Stimulated activated CD4-positive, alpha-beta T cell treated with anti-CD3 and anti-CD28 coated beads, Interleukin-12 subunit alpha, Interleukin-12 subunit beta, amount 100 ng/mL, for 4 hours (primary cell): ENCODE measurements around the gene CARD10.
"Not testable (repeated sequence)": the region's sequence is repeated elsewhere in the genome, so short reads cannot be mapped to it uniquely, and the experiment has no call there.

Experiments used
- DNase-seq: peaks from one replicate; pipeline ENCODE4 v3.0.0-alpha.2; 2020

Gene CARD10

DNA sequence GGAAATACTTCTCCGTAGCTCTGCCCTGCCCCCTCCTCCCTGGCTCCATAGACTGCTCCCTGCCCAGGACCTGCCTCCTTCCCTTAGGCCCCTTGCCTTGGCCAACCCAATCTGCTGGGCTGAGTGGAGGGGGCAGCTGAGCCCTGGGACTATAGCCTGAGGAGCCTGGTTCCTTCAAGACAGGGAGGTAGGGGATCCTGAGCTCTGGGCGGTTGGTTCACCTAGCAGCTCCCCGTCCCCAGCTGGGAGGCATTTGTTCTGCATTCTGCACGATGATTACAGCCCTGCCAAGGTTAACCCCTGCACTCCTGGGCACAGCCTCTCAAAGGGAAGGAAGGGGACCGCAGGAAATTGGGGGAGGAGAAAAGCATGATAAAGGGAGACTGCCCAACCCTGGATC lies 37.5 kb upstream of the CARD10 start:
- no peak for DNase-seq

- DNase-seq, result no peak
Measured at GRCh38 chr22:37555029-37555428, 35.8 kb upstream of the CARD10 start.

GRCh38 chr22:37553725-37554124 lies 34.5 kb upstream of the CARD10 start:
- no peak for DNase-seq

DNA sequence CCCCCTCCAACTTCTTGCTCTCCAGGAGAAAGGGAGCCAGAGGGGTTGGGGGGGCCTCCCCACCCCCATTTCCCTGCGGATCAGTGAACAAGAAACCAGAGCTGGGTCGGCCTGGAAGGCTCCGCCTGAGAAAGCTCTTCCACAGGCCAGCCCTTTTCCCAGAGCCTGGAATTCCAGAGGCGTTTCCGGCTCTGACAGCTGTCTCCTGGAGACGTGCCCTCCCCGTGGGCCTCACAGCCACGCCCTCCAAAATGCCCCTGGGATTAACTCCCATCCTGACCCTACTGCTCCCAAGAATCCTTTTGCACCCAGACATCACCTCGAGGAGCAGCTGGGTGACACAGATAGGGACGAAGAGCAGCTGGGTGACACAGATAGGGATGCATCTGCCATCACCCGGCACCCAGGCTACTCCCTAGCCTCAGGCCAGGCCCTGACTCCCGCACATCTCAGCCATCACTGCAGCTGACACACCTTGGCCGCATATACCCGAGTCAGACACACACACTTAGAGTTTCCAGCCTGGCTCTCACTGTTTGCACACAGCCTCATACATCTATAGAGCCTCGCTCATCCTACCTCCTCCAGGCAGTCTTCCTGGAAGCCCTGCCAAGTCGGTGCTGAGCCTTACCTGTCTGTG lies 33.4 kb upstream of the CARD10 start:
- DNase-seq, result no peak

DNA sequence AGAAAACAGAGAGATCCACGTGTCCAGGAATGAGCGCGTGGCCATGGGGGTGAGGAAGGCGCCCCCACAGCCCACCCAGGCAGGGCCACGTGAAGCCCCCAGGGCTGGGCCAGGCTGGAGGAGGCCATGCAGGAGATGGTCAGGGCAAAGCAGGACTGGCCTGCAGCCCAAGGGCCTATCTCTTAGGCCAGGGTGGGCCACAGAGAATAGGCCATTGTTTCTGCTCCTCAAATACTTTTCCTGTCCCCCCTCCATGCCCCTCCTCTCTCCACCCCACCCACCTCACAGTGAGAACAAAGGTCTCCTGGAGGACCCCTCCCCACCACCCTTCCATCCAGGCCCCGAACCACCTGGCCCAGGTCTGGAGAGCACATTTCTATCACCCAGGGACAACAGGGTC lies 32.8 kb upstream of the CARD10 start:
- DNase-seq, result no peak

DNA sequence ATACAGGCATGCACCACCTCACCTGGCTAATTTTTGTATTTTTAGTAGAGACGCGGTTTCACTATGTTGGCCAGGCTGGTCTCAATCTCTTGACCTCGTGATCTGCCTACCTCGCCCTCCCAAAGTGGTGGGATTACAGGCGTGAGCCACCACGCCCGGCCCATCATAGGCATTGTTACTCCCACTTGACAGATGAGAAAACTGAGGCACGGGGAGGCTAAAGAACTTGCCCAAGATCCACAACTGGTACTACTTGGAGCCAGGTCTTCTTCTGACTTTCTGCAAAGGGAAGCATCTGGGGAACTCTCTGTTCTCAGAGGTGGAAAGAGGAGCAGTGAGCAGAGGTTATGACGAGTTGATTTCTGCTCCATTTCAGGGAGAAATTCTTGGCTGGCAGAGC lies 31.7 kb upstream of the CARD10 start:
- DNase-seq, result not testable (repeated sequence)

GRCh38 chr22:37549704-37550059 lies 30.5 kb upstream of the CARD10 start:
- no peak for DNase-seq

DNA sequence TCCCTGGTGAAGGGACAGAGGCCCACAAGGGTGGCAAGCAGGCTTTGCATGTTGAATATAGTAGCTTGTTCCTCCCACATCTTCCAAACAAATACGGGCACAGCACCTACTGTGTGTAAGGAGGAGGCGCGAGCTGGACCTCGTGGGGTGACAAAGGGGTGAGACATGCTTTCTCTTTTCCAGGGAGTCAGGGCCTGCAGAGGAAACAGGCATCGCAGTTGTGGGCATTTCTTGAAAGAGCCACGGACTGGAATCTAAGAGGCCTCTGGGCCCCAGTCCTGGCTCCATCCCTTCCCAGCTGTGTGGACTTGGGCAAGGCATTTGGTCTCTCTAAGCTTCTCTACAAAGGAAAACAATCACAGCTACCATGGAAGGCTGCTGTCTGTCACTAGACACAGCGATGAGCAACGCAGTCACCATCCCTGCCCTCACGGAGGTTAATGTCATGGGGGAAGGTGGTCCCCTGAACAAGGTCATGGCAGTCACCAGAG lies 28.1 kb upstream of the CARD10 start:
- DNase-seq, result no peak

GRCh38 chr22:37546437-37547250 lies 27.4 kb upstream of the CARD10 start:
- DNase-seq, result no peak

DNA sequence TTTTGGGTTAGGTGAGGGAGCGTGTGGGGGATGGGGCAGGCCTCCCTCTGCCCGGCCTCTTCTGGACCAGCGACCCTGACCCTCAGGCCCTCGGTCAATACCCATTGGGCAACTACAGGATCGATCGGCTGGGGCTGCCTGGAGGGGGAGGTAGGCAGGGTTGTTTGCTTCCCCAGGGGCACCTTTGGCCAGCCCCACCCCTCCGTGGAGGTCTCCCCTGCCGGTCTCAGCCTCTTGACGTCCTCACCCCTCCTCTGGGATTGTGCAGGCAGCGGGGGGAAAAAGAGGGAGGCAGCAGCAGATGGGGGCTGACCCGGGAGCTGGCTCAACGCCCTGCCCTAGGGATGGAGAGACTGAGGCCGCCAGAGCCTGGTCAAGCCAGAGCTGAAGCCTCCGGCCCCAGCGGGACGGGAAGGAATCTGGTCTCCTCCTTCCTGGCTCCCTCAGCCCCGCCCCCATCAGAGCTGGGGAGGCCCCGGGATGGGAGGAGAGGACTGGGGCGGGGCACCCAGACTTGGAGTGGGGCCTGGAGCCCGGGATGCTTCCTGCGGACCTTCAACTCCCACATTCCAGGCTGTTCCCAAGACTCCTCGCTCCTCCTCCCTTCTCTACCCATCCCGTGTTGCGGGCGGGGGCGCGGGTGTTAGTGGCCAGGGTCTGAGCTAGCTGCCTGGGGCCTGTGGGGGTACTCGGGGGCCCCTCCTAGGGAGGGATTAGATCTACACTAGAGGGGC lies 26.7 kb upstream of the CARD10 start:
- no peak for DNase-seq

DNA sequence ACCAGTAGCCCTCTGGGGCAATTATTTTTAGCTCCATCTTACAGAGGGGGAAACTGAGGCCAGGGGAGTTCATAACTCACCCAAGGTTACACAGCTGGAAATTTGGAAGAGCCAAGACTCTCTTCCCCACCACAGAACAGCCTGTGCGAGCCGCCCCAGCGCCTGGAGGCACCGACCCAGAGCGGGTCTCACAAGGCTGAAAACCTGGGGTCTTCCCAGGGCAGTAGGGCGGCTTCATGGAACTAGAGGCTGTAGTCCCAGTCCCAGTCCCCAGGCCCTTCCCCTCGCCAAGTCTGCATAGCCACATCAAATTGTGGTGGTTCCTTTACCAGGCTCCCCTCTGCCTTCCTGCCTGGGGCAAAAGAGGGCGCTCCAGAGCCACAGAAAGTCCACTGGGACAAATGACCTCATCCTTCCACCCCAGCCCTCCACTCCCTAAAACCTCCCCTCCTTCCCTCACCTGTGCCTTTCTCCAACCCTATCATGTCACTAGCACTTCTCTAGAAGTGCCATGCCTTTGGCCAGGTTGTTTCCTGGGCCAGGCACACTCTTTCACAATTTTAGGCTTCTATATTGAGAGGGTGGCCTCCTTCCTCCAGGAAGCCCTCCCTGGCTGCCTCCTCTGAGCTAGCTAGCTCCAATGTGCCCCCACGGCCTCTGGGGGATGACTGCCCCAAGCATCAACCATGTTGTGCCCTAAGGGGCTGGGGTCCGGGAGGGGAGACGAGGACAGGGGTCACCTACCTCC lies 25.9 kb upstream of the CARD10 start:
- DNase-seq, result peak; percentile 42

- DNase-seq, result no peak
Measured at GRCh38 chr22:37542959-37543358, 23.7 kb upstream of the CARD10 start.

DNA sequence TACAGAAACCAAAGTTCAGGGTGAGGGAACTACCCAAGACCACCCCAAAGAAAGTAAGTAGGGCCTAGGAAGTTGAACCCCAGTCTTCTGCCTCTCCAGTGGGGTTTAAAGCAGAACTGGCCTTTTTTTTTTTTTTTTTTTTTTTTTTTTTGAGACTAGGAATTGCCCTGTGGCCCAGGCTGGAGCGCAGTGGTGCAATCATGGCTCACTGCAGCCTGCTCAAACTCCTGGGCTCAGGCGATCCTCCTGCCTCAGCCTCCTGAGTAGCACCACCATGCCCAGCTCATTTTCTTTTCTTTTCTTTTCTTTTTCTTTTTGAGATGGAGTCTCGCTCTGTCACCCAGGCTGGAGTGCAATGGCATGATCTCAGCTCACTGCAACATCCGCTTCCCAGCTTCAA lies 23.2 kb upstream of the CARD10 start:
- not testable (repeated sequence) for DNase-seq

DNA sequence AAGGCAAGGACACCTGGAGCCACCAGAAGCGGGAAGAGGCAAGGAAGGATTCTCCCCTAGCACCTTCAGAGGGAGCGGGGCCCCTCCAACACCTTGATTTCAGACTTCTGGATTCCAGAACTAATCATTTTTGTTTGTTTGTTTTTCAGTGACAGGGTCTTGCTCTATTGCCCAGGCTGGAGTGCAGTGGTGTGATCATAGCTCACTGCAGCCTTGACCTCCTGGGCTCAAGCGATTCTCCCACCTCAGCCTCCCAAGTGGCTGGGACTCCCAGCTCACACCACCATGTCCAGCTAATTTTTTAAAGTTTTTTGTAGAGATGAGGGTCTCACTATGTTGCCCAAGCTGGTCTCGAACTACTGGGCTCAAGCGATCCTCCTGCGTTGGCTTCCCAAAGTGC lies 20.6 kb upstream of the CARD10 start:
- DNase-seq, result not testable (repeated sequence)

DNA sequence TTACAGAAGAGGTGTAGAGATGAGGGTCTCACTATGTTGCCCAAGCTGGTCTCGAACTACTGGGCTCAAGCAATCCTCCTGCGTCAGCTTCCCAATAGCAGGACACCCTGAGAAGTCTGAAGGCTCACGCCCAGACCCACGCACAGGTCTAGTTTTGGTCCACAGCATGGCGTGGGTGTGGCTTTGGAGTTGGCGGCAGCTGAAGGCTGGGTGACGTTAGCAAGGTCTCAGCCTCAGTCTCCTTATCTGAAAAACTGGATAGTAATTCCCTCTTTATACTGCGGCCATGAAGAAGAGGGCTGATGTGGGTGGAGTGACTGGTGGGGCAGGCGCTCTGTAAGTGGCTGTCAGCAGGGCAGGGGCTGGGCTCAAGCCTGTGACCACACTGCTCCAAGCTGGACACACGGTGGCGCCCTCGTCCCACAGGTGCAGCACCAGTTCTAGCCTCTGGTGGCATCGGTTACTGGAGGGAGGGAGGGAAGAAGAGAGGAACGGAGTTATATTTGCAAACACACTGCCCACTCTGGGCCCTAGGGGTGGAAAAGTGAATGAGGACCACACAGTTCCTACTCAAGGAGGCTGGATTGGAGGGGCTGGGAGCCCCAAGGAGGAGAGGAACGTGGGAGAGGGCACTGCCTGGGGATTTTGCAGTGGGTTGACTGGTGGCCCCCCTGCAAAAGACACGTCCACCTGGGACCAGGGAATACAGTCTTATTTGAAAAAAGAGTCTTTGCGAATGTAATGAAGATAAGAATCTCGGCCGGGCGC lies 19.6 kb upstream of the CARD10 start:
- DNase-seq, result peak; percentile 88

- DNase-seq, result no peak
Measured at GRCh38 chr22:37535159-37535558, 15.9 kb upstream of the CARD10 start.

DNA sequence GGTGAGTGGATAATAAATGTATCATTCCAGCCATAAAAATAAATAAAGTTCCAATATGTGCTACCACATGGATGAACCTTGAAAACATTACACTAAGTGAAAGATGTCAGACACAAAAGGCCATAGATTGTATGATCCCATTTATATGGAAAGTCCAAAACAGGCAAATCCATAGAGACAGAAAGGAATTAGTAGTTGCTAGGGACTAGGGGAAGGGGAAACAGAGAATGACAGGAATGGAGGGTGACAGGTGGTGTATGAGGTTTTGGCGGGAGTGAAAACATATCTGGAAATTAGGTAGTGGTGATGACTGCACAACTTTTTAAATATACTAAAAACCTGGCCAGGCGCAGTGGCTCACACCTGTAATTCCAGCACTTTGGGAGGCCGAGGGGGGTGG lies 15.2 kb upstream of the CARD10 start:
- no peak for DNase-seq

GRCh38 chr22:37533995-37534394 lies 14.8 kb upstream of the CARD10 start:
- no peak for DNase-seq

- no peak for DNase-seq
Measured at GRCh38 chr22:37529652-37530345, 10.6 kb upstream of the CARD10 start.

GRCh38 chr22:37527952-37528351 lies 8.7 kb upstream of the CARD10 start:
- not testable (repeated sequence) for DNase-seq

GRCh38 chr22:37527081-37527752 lies 8.0 kb upstream of the CARD10 start:
- DNase-seq, result not testable (repeated sequence)
